22Rv1 (cell line): Measurements from ENCODE around the gene SCAPER.

Experiments
- CTCF ChIP-seq: fragments of 450-650 bp; IDR thresholded peaks from 2 replicates; pipeline ENCODE4 v1.5.1; 2017; ENCODE audit warnings: mild to moderate bottlenecking
- ZFX ChIP-seq: fragments of 450-650 bp; IDR thresholded peaks from 2 replicates; pipeline ENCODE4 v1.6.1; 2017; ENCODE audit warnings: antibody characterized with exemption, borderline replicate concordance

GRCh38 chr15:76312540-76313174 lies 592.5 kb downstream of the SCAPER start:
- no peak for TF ChIP-seq CTCF
- no peak for TF ChIP-seq ZFX
